HG03066 (cell line): ENCODE results near the gene PAK1IP1.
"Not testable (repeated sequence)": the region's sequence is repeated elsewhere in the genome, so short reads cannot be mapped to it uniquely, and the experiment has no call there.

Experiments
- ATAC-seq: cut with Tn5 transposase; IDR thresholded peaks from one replicate; pipeline ENCODE4 v1.9.1; 2021; ENCODE audit warnings: low read depth; ENCODE audit not compliant: unreplicated experiment

PAK1IP1 gene

DNA sequence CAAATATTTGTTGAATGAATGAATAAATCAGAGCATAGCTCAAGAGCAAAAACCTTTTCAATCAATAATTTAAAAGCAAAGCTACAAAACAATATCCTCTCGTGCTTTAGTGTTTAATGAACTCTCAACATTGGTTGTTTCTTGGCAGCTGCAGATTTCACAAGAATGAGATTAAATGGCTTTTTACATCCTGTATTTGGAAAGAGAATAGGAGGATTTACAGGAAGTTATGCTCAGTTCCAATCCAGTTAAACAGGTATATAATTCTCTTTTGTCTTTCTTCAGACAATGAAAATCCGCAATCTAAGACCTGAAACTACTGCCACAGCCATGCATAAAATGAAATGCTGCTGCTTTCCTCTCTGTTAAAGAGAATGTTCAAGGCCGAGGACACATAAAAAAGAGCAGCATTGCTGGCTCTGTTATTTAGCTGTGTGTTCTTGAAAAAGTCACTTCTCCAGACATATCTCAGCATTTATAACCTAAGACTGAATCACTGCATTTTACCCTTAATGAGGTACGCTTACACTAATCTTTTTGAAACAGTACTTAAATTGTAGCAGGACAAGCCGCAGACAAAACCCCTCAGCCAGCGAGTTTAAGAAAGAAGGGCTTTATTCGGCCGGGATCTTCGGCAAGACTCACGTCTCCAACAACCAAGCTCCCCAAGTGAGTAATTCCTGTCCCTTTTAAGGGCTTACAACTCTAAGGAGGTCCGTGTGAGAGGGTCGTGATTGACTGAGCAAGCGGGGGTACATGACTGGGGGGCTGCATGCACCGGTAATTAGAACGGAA lies 3.9 kb upstream of the PAK1IP1 start:
- ATAC-seq = no peak

DNA sequence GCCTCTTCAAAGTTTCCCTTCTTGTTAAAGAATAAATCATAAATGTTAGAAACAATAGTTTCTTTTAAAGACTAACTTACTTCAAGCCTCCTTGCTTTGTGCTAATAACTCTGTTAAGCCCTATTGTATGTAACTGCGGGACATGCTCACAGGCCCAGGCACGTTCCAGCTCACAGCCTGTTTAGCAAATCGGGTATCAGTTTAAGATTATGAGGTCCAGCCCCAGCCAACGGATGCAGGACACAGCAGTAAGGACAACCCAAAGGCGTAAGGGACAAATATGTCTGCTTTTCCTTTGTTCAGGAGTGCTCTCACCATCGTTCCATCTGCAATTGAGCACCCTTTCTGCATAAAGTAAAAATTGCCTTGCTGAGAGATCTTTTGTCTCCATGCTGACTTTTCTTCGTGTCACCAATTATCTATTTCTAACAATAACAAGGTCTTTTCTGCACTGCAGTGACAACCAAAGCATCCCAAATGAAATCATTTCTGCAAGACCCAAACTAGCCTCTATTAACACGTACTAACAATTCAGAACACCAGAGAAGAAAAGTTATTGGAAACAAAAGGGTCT lies 1.7 kb upstream of the PAK1IP1 start:
- ATAC-seq = no peak

DNA sequence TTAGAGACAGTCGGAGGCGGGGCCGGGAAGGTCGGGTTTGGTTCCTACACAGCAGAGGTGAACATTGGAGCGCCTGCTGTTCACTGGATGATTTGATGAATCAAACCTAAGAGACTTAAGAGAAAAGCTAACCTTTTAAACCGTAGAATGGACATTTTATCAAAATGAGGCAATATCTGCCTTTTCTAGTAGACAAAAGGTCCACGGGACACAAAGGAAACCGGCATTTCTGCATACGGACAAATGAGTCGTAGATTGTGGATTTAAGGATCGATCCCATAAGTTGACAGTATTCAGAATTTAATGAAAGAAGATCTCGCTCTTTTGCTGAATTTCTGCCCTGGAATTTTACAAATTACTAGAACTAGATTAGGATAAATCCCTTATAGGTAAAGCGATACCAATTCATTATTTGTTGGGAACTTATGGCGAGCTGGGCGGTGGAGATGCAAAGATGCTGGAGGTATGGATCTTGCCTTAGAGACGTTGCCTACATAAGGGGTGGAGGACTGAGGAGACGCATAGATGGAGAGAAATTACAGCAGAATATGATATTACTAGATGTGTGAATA lies 400 bp downstream of the PAK1IP1 start:
- no peak for ATAC-seq

DNA sequence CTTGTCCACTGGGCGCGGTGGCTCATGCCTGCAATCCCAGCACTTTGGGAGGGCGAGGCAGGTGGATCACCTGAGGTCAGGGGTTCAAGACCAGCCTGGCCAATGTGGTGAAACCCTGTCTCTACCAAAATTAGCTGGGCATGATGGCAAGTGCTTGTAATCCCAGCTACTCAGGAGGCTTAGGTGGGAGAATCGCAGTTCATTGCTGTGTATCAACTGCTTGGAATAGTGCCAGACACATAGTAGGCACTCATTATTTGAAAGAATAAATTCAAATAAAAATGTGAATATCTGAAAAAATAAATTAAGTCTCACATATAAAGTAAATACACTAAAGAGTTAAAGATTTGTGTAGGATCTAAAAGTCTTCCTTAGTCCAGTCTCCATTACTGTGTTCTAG lies 1.9 kb downstream of the PAK1IP1 start:
- ATAC-seq = no peak

DNA sequence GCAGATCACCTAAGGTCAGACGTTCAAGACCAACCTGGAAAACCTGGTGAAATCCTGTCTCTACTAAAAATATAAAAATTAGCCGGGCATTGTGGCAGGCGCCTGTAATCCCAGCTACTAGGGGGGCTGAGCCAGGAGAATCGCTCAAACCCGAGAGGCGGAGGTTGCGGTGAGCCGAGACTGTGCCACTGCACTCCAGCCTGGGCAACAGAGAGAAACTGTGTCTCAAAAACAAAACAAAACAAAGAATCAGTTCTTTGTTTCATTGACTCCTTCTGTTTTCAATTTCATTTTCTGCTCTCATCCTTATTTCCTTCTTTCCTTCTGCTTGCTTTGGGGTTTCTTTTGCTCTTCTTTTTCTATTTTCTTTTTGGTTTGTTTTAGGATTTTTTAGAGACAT lies 19.2 kb downstream of the PAK1IP1 start:
- no peak for ATAC-seq

DNA sequence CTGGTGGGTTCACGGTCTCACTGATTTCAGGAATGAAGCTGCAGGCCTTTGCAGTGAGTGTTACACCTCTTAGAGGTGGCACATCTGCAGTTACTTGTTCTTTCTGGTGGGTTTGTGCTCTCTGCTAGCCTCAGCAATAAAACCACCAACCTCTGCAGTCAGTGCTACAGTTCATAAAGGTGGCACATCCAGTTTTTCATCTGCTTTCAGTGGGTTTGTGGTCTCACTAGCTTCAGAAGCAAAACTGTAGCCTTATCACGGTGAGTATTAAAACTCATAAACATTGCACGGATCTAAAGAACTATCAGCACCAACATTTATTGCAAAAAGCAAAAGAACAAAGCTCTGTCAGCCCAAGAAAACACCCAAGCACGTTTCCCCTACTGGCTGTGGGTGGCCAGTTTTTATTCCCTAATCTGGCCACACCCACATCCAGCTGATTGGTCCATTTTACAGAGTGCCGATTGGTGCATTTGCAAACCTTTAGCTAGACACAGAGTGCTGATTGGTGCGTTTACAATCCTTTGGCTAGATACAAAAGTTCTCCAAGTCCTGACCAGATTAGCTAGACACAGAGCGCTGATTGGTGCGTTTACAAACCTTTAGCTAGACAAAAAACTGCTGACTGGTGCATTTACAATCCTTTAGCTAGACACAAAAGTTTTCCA lies 24.7 kb downstream of the PAK1IP1 start:
- no peak for ATAC-seq

DNA sequence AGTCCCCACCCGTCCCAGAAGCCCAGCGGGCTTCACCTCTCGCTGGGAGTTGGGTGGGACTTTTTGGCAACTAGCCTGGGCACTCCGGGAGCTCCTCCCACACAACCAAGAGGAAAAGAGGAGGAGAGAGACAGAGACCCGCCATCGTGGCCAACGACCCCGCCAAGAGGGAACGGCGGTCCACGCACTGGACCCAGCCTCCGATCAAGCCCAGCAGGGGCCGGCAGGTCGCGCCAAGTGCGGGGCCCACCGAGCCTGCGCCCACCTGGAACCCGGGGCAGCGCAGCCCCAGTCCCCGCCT lies 25.1 kb downstream of the PAK1IP1 start:
- ATAC-seq = no peak

DNA sequence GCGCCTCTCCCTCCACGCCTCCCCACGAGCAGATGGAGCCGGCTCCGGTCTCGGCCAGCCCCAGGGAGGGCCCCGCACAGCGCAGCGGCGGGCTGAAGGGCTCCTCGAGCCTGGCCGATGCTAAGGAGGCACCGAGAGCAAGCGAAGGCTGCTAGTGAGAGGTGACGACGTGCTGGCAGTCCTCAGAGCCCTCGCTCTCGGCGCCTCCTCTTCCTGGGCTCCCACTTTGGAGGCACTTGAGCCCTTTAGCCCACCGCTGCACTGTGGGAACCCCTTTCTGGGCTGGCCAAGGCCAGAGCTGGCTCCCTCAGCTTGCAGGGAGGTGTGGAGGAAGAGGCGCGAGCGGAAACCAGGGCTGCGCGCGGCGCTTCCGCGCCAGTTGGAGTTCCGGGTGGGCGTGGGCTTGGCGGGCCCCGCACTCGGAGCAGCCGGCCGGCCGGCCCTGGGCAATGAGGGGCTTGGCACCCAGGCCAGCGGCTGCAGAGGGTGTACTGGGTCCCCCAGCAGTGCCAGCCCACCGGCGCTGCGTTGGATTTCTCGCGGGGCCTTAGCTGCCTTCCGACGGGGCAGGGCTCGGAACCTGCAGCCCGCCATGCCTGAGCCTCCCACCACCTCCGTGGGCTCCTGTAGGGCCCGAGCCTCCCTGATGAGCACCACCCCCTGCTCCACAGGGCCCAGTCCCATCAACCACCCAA lies 25.6 kb downstream of the PAK1IP1 start:
- ATAC-seq = no peak

DNA sequence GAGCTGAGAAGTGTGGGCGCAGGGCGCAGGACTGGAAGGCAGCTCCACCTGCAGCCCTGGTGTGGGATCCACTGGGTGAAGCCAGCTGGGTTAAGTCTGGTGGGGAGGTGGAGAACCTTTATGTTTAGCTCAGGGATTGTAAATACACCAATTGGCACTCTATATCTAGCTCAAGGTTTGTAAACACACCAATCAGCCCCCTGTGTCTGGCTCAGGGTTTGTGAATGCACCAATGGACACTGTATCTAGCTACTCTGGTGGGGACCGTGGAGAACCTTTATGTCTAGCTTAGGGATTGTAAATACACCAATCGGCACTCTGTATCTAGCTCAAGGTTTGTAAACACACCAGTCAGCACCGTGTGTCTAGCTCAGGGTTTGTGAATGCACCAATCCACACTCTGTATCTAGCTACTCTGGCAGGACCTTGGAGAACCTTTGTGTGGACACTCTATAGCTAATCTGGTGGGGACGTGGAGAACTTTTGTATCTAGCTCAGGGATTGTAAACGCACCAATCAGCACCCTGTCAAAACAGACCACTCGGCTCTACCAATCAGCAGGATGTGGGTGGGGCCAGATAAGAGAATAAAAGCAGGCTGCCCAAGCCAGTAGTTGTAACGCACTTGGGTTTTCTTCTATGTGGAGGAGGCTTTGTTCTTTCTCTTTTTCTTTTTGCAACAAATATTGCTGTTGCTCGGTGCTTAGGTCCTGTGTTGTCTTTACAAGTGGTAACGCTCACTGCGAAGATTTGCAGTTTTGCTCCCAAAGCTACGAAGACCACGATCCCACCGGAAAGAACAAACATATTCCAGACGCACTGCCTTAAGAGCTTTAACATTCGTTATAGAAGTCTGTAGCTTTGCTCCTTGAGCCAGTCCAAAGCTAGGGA lies 26.4 kb downstream of the PAK1IP1 start:
- not testable (repeated sequence) for ATAC-seq

DNA sequence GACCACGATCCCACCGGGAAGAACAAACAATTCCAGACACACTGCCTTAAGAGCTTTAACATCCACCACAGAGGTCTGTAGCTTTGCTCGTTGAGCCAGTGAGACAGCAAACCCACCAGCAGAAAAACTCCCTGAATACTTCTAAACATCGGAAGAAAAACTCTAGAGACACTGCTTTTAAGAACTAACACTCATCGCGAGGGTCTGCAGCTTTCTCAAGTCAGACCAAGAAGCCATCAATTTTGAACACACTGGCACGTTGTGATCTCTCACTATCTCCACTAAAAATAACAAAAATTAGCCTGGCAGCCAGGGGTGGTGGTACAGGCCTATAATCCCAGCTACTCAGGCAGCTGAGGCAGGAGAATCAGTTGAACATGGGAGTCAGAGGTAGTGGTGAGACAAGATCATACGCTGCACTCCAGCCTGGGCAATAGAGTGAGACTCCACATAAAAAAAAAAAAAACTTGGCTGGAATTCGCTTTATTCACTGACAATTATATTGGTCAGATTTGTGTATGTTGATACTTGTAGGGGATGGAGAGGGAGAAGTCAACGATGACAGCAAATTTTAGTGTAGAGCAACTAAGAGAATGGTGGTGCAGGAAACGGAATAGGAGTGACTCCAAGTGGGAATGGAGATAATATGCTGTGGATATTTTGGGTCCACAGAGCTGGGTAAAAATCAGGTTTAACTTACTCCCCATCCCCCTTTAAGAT lies 27.2 kb downstream of the PAK1IP1 start:
- no peak for ATAC-seq

DNA sequence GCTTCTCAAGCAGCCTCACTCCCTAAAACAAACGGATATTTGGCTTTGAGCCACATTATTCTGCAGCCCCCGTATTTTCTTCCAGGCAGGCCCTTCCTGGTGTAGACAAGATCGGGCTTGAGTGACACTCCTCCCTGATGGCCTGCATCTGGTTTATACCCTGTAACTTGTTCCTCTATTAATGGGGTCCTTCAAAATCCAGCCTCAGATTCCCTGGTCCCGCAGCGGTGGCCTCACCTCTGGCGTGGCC lies 27.7 kb downstream of the PAK1IP1 start:
- no peak for ATAC-seq

DNA sequence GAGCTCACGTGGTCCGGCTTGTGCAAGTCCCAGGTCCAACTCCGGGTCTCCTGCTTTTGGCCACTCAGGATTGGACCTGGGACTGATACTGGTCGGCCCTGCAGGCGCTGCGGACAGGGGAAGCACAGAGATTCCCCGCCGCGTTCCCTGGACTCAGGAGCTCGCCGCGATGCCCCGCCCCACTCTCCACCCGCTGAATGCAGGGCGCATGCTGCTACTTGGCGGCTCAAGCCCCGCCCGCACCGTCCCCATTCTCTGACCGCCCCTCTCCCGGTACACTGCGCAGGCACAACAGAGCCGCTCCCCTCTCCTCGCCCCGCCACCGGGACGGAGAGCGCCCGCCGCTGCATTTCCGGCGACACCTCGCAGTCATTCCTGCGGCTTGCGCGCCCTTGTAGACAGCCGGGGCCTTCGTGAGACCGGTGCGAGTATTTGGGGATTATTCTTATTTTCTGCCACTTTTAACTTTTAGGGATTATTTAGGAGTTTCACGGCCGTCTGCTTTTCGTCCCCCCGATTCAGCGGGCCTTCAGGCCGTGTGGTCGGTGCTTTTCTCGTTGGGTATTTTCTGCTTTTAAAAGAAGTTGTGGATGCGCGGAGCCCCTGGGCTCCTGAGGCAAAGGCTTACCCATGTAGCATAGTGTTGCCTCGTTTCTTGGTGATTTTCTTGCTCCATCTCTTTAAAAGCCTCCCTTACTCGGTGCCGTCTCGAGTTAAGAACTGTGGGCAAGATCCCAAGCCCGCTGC lies 28.2 kb downstream of the PAK1IP1 start, which contains the start of gene TMEM14C:
TMEM14C (plus strand) TSS at position 251 of the 747 bp plus-strand sequence. CDS start 1,544 bp downstream, outside the sequence.
- ATAC-seq = peak; percentile 98

DNA sequence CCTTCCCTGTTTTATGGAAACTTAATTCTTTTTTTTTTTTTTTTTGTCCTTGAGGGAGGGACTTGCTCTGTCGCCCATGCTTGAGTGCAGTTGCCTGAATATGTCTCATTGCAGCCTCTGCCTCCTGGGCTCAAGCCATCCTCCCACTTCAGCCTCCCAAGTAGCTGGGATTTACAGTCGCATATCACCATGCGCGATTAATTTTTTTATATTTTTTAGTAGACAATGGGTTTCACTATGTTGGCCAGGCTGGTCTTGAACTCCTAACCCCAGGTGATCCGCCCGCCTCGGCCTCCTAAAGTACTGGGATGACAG lies 28.8 kb downstream of the PAK1IP1 start:
- no peak for ATAC-seq

DNA sequence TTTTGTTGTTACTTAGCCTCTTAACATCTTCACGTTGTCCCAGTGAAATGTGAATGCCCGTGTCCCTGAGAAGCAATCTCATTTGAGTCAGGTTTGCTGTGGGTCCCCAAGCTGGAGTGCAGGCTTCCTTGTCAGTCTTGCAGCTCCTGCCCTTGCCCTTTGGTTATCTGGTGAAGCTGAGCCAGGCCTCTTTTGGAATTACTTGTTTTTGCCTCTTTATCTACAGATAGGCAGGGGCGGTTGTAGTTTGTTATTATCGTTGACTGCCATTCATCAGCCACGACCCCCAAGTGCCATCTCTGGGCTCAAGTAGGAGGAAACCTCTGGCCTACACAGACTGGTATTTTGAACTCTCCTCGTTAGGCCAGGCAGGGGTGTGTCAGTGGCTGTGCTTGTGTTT lies 30.3 kb downstream of the PAK1IP1 start:
- ATAC-seq = no peak

DNA sequence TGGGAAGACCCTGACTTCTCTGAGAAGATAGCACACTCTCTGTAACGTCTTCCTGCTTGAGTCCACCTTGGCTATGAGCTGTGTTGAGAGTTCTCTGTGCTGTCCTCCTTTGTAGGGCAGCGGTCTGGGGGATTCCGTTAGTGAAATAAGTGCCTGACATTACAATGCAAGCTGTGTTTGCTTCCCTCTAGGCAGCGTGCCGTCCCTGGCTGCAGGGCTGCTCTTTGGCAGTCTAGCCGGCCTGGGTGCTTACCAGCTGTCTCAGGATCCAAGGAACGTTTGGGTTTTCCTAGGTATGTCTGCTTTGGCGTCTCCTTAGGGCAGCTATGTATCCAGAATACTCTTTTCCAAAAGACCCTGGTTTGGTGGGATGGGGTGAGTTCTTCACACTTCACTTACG lies 30.9 kb downstream of the PAK1IP1 start:
- ATAC-seq = no peak

DNA sequence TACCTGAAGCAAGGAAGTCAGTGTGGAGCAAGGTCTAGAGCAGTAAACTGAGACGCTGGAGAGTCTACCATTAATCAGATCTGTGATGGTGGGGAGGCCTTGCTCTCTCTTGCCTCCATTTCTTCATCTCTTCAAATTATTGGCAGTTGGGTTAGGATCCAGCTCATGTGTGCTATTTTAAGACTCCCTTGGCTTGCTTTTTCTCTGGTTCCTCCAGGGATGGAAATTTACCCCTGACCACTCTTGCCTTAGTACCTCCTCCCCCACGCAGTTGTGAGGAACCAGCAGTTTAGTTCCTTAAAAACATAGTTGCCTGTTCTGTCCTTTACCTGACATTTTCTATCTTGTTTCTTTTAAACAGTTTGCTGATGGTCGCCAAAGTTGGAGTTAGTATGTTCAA lies 35.5 kb downstream of the PAK1IP1 start:
- ATAC-seq = no peak

DNA sequence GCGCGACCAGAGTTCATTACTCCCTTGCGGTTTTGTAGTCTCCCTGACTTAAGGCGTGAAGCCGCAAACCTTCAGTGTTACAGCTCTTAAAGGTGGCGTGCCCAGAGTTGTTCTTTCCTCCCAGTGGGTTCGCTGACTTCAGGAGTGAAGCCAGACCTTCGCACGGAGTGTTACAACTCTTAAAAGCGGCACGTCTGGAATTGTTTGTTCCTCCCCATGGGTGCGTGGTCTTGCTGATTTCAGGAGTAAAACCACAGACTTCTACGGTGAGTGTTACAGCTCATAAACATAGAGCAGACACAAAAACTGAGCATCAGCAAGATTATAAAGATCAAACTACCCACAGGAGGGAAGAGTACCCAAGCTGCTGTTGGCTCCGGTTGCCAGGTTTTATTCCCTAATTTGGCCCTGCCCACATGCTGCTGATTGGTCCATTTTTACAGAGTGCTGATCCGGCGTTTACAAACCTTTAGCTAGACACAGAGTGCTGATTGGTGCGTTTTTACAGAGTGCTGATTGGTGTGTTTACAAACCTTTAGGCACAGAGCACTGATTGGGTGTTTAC lies 38.5 kb downstream of the PAK1IP1 start:
- ATAC-seq = no peak

DNA sequence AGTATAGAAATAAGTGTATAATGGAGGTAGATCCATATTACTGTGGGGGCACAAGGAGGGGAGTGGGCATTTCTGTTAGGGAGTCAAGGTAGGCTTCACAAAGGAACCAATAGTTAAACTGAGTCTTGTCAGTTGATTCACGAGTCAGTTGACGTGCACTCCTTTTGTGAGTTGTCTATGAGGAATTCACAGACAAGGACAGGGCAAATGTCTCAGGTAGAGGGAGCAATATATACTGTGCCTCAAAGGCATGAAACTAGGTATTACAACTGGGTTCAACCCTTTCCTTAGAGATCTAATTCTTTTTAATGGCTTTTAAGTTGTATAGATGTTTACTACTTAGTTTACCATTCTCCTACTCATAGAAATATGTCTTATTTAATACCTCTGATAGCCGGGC lies 39.1 kb downstream of the PAK1IP1 start:
- no peak for ATAC-seq

DNA sequence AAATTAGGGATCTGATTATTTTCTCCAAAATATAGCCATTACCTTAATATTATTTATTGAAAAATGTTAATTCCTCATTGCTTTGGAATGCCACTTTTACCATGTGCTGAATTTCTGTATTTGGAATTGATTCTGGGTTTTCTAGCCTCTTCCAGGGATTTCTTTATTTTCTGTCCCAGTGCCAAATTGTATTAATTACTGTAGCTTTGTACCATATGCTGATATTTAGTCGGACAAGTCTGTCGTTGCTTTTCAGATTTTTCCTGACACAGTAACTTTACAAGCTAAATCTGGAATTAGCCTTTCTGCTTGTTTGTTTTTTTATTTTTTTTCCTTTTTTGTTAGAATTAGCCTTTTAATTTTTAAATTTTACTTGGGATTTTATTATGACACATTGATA lies 42.0 kb downstream of the PAK1IP1 start:
- no peak for ATAC-seq
